ENCODE measurements around the gene ERMP1.
A peak's percentile ranks its signal among the peaks of the same experiment; 100 is the strongest.

The ERMP1 gene

DNA sequence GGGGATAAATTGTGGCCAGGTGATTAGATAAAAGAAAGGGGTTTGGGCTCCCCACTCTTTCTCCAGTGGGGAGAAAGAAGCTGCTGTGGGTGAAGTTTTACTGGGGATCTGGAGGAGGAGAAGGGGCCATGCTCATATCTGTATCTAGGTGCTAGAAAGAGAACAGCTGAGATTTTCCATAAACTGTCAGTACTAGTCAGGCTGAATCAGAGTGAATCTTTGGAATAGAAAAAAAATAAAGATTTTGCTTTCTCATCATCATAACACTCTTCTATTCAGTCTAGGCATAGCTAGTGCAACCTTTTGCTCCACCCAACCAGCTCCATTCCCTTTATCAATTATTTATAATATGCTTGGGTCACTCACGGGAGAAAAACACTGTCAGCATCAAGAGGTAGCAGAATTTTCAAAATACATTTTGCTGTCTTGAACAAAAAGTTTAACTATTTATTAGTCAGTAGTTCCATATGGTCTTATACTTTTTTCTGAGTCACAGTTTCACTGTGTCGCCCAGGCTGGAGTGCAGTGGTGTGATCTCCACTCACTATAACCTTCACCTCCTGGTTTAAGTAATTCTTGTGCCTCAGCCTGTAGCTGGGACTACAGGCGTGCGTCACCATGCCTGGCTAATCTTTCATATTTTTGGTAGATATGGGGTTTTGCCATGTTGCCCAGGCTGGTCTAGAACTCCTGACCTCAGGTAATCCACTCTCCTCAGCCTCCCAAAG, 21.3 kb upstream of the ERMP1 start:
- DNase-seq (ENCODE audit: low spot score): no peak

DNA sequence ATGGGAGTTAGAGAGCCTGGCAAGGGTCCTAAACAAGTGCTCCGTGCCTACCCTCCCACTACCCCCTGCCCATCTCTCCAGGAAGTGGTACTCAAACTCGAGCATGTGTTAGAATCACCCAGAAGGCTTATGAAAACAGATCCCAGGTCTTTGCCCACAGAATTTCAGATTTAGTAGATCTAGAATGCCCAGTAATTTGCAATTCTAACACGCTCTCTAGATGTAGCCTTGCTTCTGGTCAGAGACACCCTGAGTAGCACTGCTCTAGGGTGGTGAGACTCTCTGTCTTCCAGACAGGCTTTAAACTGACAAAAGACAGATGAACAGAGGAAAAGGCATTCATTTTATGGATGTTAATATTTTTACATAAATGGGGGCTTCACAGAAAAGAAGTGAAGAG, 20.7 kb upstream of the ERMP1 start:
- DNase-seq (ENCODE audit: low spot score): no peak

GRCh38 chr9:5852987-5853386, 20.1 kb upstream of the ERMP1 start:
- no peak for DNase-seq (ENCODE audit: low spot score)

DNA sequence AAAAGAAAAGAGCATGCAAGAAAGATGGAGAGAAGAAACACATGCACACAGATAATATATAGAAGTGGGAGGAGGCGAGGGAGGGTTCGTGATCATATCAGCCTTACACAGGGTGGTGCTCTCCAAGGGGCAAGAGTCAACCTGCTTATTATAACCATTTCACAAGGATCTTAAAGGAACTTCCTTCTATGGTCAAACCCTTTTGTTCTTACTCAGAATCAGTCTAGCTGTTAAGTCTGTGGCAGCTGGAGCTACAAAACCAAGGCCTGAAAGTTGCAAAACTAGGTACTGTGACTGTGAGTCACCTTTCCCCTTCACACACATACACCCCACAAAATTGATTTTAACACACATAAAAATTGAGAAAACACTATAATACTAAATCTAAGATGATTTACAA, 18.5 kb upstream of the ERMP1 start:
- peak; percentile 47 for DNase-seq (ENCODE audit: low spot score)

DNA sequence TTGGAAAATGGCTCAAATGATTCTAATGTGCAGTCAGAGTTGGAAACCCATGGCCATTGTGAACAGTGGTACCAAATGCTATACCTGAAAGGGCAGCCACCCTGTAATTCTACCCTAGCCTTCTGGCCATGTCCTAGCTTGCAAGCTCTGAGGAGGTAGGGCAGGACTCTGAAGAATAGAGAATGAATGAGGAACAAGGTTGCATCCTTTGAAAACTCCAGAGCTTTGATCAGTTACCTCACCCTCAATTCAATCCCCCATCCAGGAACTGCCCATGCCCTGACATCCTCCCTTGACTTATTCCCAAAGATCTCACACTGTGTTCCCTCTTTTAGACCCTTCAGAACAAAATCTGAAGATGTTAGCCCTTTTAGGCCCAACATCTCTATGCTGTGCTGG, 17.8 kb upstream of the ERMP1 start:
- DNase-seq (ENCODE audit: low spot score): no peak

GRCh38 chr9:5848372-5848882, 15.5 kb upstream of the ERMP1 start:
- no peak for DNase-seq (ENCODE audit: low spot score)

- DNase-seq (ENCODE audit: low spot score): no peak
These were observed 13.6 kb upstream of the ERMP1 start for GRCh38 chr9:5846501-5846921.

- DNase-seq (ENCODE audit: low spot score): no peak
These were observed 13.2 kb upstream of the ERMP1 start for GRCh38 chr9:5846096-5846495.

DNA sequence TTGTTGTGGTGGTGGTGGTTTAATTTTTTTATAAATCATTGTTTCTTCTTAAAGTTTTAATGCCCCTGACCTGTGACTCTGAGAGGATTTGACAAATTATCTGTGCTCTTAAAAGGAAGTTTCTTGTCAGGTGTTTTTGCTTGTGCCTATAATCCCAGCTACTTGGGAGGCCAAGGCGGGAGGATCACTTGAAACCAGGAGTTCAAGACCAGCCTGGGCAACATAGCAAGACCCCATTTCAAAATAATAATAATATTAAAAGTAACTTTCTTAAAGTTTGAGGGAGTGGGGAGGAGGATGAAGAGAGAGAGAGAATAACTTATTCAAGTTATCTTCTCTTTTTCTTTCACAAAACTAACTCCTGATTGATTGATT, 12.2 kb upstream of the ERMP1 start:
- no peak for DNase-seq (ENCODE audit: low spot score)

GRCh38 chr9:5843794-5844471, 11.0 kb upstream of the ERMP1 start:
- DNase-seq (ENCODE audit: low spot score): no peak

DNA sequence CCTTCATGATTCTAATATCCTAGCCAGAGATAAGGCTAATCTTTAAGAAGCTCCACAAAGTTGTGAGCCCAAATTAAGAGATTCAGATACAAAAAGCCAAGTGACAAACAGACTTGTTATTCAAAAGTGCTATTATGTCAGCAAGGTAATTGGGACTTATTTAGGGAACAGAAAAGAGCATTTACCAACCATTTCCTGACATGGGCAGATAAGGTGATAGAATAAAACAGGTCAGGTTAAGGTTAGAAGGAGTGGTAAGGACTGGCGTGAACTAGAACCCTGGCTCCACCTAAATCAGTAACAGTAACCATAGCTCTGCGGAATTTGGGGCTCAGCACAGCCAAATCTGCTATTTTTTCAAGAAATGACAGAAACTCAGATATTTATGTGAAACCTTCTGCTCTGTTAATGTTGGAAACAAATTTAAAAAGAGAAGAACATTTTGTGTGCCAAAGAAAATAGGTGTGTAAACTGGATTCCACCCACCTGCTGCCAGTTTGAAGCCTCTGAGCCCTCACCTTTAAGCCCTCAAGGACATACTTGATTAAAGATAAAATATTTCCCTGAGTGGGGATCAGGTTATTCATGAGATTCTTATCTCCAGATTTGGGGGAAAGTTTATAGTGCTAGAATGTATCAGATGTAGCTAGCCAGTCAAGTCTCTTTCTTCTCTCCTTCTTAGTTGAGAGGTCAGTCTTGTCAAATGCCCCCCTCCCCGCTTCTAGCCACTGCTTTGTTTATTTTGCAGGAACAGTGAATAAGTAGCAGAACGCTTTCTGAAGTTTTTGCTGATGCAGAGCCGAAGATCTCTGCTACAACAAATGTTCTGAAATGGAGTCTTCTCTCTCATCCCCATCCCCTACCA, 10.2 kb upstream of the ERMP1 start:
- no peak for DNase-seq (ENCODE audit: low spot score)

DNA sequence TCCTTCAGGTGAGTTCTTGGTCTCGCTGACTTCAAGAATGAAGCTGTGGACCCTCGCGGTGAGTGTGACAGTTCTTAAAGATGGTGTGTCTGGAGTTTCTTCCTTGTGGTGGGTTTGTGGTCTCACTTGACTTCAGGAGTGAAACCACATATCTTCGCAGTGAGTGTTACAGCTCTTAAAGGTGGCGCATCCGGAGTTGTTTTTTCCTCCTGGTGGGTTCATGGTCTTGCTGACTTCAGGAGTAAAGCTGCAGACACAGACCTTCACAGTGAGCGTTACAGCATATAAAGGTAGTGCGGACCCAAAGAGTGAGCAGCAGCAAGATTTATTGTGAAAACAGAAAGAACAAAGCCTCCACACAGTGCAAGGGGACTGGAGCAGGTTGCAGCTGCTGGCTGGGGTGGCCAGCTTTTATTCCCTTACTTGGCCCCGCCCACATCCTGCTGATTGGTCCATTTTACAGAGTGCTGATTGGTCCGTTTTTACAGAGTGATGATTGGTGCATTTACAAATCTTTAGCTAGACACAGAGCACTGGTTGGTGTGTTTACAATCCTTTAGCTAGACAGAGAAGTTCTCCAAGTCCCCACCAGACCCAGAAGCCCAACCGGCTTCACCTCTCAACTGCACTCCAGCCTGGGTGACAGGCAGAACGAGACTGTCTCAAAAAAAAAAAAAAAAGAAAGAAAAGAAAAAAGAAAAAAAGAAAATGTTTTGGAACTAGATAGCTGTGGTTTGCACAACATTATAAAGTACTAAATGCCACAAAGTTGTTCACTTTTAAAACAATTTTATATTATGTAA, 9.1 kb upstream of the ERMP1 start:
- peak; percentile 54 for DNase-seq (ENCODE audit: low spot score)

- no peak for DNase-seq (ENCODE audit: low spot score)
These were observed 7.9 kb upstream of the ERMP1 start for GRCh38 chr9:5840788-5841187.

GRCh38 chr9:5839572-5839902, 6.6 kb upstream of the ERMP1 start:
- DNase-seq (ENCODE audit: low spot score): no peak

DNA sequence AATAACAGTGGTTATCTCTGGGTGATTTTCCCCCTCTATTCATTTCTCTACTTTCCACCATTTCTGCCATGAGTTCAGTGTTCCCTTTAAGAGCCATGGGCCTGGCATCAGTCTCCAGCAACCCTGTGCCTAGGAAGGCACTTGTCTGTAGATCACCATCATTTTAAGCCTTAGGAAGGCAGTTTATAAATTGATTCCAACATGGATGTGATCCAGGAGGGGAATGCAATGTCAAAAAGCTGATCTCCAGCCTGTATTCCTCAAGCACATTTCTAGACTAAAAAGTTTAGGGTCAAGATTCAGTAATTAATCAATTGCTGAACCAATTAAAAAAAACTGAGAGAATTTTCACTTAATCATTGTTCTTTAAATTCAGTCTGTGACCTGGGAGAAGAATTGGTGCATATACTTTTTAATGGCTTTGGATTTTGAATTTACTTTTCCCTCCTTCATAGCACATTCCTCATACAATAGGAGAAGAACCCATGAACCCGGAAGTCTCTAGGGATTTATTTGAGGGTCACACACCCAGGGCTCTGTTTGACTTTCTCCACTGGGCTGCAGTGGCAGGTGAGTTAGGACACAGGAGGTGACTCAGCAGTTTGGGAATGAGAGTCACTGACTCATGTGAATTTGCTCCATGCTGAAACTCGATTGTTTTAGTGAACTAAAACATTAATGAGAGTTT, 6.1 kb upstream of the ERMP1 start:
- DNase-seq (ENCODE audit: low spot score): no peak

DNA sequence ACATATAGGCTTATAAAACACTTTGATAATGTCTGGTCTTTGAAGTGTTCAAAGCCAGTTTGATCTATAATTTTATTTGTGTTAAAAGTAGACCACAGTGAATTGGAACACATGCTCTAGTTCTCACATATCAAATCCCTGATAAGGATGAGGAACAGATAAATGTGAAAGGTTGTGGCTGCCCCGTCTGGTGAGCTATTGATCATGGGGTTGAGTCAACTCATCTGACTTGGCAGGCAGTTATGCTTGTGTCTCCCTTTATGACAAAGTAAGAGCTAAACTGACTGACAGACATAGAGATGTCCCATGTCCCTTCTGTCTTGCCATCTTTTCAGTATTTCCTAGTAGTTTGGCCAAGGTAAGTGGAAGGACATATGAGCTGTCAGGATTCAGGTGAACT, 2.9 kb upstream of the ERMP1 start:
- DNase-seq (ENCODE audit: low spot score): no peak

DNA sequence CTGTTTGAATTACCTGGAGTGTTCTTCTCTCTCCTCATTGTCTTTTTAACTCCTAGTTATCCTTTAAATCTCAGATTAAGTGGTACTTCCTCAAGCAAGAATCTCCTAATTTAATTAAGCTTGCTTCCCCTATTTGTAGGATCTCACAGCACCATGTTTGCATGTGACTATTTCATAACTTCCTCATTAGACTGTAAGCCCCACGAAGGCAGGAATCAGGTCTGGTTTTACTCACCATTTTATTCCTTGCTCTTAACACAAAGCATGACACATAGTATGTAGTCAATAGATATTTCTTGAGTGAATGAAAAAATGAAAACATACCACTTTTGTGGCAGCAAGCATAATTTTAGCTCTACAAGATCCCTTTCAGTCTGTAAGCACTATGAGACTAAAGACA, 1.3 kb upstream of the ERMP1 start:
- DNase-seq (ENCODE audit: low spot score): no peak

DNA sequence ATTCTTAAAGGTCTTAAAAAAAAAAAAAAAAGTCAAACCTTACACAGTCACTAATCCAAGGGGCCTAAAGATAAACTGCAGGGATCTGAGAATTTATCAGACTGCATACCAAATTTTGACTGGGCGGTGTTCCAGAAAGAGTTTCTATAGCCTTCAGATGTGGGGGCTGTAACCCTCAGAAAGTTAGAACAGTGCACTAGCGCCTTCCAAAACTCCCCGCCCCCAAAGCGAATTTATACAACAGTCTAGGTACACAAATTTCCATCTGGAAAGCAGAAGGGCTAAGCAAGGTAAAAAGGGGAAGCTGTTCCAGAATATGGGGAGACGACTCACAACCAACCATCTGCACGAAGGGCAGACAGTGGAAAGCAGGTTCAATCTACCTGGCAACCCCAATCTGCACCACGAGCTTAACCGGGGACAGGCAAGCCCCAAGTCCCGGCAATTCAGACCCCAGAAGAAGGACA, 813 bp downstream of the ERMP1 start:
- DNase-seq (ENCODE audit: low spot score): peak; percentile 23

- DNase-seq (ENCODE audit: low spot score): no peak
These were observed 6.9 kb downstream of the ERMP1 start for GRCh38 chr9:5825895-5826622.

- no peak for DNase-seq (ENCODE audit: low spot score)
These were observed 7.7 kb downstream of the ERMP1 start for GRCh38 chr9:5825223-5825622.

DNA sequence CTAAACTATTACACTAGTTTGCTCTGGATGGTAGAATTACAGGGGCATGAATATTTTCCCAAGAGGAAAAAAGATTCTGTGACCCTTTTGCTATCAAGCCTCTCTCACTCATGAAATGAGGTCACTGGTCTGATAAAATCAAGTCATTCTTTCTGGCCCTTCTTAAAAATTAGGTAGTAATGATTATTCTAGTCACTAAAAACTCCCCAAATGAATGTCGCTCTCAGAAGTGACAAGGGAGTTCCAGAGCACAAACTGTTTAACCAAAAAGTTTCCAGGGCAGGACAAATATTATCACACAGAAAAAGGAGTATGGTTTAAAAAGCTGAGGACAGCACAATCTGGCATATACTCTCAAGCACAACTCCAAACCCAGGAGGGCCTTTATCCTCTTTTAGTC, 12.5 kb downstream of the ERMP1 start:
- DNase-seq (ENCODE audit: low spot score): no peak
